ENCODE measurements around the gene SPRY1. TPM values are rescaled to one million over a fixed set of nuclear protein-coding genes. Genes with fewer than 3 reads are reported as not detected.

SPRY1 gene
- total and polyA plus RNA-seq, 9 of the 15 experiments (the other 6 are each of a cell fraction or from before 2014, with no cell fraction given) = 0.18 to 1.9 (median 0.45) TPM; not detected in 1

GRCh38 chr4:123352966-123353365 is 43.6 kb upstream of the SPRY1 start:
- WGBS (ENCODE audit: insufficient coverage, low coverage, missing lambda C conversion rate) = 77% methylated on average over 1 of the region's 1 CpG
- Histone ChIP-seq H2AFZ (ENCODE audit: low read depth, low read length) (no peak overlapping the region; the same call in 1 of the 2 replicates), H3K27me3 (ENCODE audit: control insufficient read depth in 2 of 2, insufficient read depth in 2 of 2, low read length in 2 of 2) (no peaks in the 10 kb centered on the region), H3K4me1 (replicated peaks in 1 of 2; ENCODE audit: control insufficient read depth in 2 of 2, insufficient read depth in 2 of 2, low read length in 2 of 2) (peaks cover 13 to 24% of the 10 kb centered on the region in 2 experiments), H3K9me1 (ENCODE audit: control insufficient read depth, insufficient read depth, low read length) (no peaks in the 10 kb centered on the region), H3K36me3 (ENCODE audit: control insufficient read depth, insufficient read depth, low read length) (no peaks in the 10 kb centered on the region), H3K4me3 (no peak overlapping the region), H3K27ac (ENCODE audit: extremely low read depth, low read depth, low read length) (no peak overlapping the region), H3K4me2 (ENCODE audit: insufficient read depth, low read length) (no peak overlapping the region), H4K20me1 (replicated peaks; ENCODE audit: control insufficient read depth, insufficient read depth, low read length) (no peaks in the 10 kb centered on the region), H3K9ac (ENCODE audit: insufficient read depth in 1 of 2, low read depth in 2 of 2, low read length in 2 of 2) (no peak overlapping the region), H3K79me2 (ENCODE audit: control insufficient read depth, insufficient read depth, low read length) (no peaks in the 10 kb centered on the region), H3K9me3 (replicated peaks; ENCODE audit: control insufficient read depth, insufficient read depth, low read depth, low read length) (no peaks in the 10 kb centered on the region)
- no peak for FAIRE-seq
- CTCF ChIA-PET (ENCODE audit: low intra/inter-chr PET ratio) = no interaction called here
- TF ChIP-seq PTTG1 (tag; IDR thresholded peaks at IDR 0.05; ENCODE audit: low read depth) = no peak
- in situ Hi-C loops (cut with MboI) (loop anchor here (25.0 kb wide), 1 partner anchor 909 kb away; no protein-coding TSS in a partner anchor), intact Hi-C loops (cut with micrococcal nuclease) (loop anchor here (5.0 kb wide), 1 partner anchor 759 kb away; no protein-coding TSS in a partner anchor)
- POLR2A ChIA-PET = no interaction called here
- DNase-seq (ENCODE audit: extremely low read depth in 1 of 4, low spot score in 3 of 4) = no peak
- ATAC-seq = no peak
- BruUV-seq (replicated peaks) = no TSS peak

DNA sequence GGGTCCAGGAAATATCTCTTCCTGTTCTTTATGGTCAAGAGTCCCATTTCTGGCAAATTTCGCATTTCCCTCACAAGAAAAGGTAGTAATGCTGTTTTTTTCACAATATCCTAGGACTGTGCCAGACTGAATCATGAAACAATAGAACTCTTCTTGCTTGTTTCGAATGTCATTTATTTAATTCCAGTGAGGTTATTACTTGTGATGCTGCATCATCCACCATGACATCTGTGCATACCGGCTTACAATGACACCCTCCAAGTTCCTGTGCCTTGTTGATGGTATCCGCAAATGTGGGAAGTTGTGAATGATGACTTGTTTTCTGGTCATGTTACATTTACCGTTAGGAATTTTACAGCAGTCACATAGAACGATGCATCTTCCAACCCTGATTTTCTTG is 42.9 kb upstream of the SPRY1 start:
- no peak overlapping the region for H3K27ac ChIP-seq (ENCODE audit: extremely low read depth, low read depth, low read length)
- no peaks in the 10 kb centered on the region for H3K27me3 ChIP-seq (ENCODE audit: control insufficient read depth in 2 of 2, insufficient read depth in 2 of 2, low read length in 2 of 2)
- ChIA-PET CTCF (ENCODE audit: low intra/inter-chr PET ratio) (no interaction called here), POLR2A (no interaction called here)
- WGBS (ENCODE audit: insufficient coverage, low coverage, missing lambda C conversion rate) = 63% methylated on average over 6 of the region's 6 CpGs
- DNase-seq (ENCODE audit: extremely low read depth in 1 of 4, low spot score in 3 of 4) (no peak), ATAC-seq (no peak), FAIRE-seq (no peak)
- in situ Hi-C loops (cut with MboI) (loop anchor here (25.0 kb wide), 1 partner anchor 909 kb away; no protein-coding TSS in a partner anchor), intact Hi-C loops (cut with micrococcal nuclease) (loop anchor here (5.0 kb wide), 1 partner anchor 759 kb away; no protein-coding TSS in a partner anchor)
- H3K4me1 ChIP-seq (replicated peaks in 1 of 2; ENCODE audit: control insufficient read depth in 2 of 2, insufficient read depth in 2 of 2, low read length in 2 of 2) = peaks cover 9 to 19% of the 10 kb centered on the region in 2 experiments
- no peak for TF ChIP-seq BRD9 (IDR thresholded peaks at IDR 0.05; ENCODE audit: low read depth, partially characterized antibody)
- no peak for TF ChIP-seq E2F5 (CRISPR knock-in tag; IDR thresholded peaks at IDR 0.05)
- no peak for TF ChIP-seq GATA2 (CRISPR knock-in tag; IDR thresholded peaks at IDR 0.05)
- no peak overlapping the region for H3K4me3 ChIP-seq
- H3K36me3 ChIP-seq (ENCODE audit: control insufficient read depth, insufficient read depth, low read length) = no peaks in the 10 kb centered on the region
- no peak overlapping the region for H3K4me2 ChIP-seq (ENCODE audit: insufficient read depth, low read length)
- no peaks in the 10 kb centered on the region for H3K79me2 ChIP-seq (ENCODE audit: control insufficient read depth, insufficient read depth, low read length)
- no peaks in the 10 kb centered on the region for H3K9me1 ChIP-seq (ENCODE audit: control insufficient read depth, insufficient read depth, low read length)
- no peaks in the 10 kb centered on the region for H4K20me1 ChIP-seq (replicated peaks; ENCODE audit: control insufficient read depth, insufficient read depth, low read length)
- no peak overlapping the region for H2AFZ ChIP-seq (ENCODE audit: low read depth, low read length)
- BruUV-seq (replicated peaks) = no TSS peak
- no peaks in the 10 kb centered on the region for H3K9me3 ChIP-seq (replicated peaks; ENCODE audit: control insufficient read depth, insufficient read depth, low read depth, low read length)
- H3K9ac ChIP-seq (ENCODE audit: insufficient read depth in 1 of 2, low read depth in 2 of 2, low read length in 2 of 2) = no peak overlapping the region

All from K562 (cell line).